OCI-LY1 (cell line): ENCODE results near the gene ICAM5.

ENCODE experiments used
- H2AFZ ChIP-seq: fragments of 200-600 bp; sonication (generic), shearing (Covaris generic); 2 replicates; pipeline ENCODE4 v1.6.0; 2014; ENCODE audit warnings: antibody characterized with exemption, mild to moderate bottlenecking, low read length
- H3F3A ChIP-seq: fragments of 200-600 bp; sonication (generic), shearing (Covaris generic); 2 replicates; pipeline ENCODE4 v1.6.0; 2014; ENCODE audit warnings: mild to moderate bottlenecking, antibody characterized with exemption, low read length, moderate library complexity; ENCODE audit not compliant: insufficient read depth
- H3K27ac ChIP-seq: fragments of 200-600 bp; sonication (generic); 2 replicates; pipeline ENCODE4 v1.5.1; 2014; ENCODE audit warnings: low read length, mixed run types, mild to moderate bottlenecking, low read depth; ENCODE audit not compliant: poor library complexity, severe bottlenecking
- H3K27me3 ChIP-seq: fragments of 200-600 bp; sonication (generic); 2 replicates; pipeline ENCODE4 v1.6.0; 2014; ENCODE audit warnings: antibody characterized with exemption, mild to moderate bottlenecking, low read length, moderate library complexity; ENCODE audit not compliant: insufficient read depth
- H3K36me3 ChIP-seq: fragments of 200-600 bp; sonication (generic); 2 replicates; pipeline ENCODE4 v1.6.1; 2014; ENCODE audit warnings: mild to moderate bottlenecking, antibody characterized with exemption, low read length, moderate library complexity, mixed read lengths; ENCODE audit not compliant: insufficient read depth
- H3K4me1 ChIP-seq: fragments of 200-600 bp; sonication (generic); 2 replicates; pipeline ENCODE4 v1.5.1; 2014; ENCODE audit warnings: mild to moderate bottlenecking, low read length, moderate library complexity; ENCODE audit not compliant: insufficient read depth, severe bottlenecking
- H3K4me2 ChIP-seq: fragments of 200-600 bp; sonication (generic), shearing (Covaris generic); 2 replicates; pipeline ENCODE4 v1.6.1; 2014; ENCODE audit warnings: low read length
- H3K4me3 ChIP-seq: fragments of 200-600 bp; sonication (generic); 2 replicates; pipeline ENCODE4 v1.5.1; 2014; ENCODE audit warnings: low read length, low read depth, mild to moderate bottlenecking, mixed read lengths; ENCODE audit not compliant: poor library complexity, severe bottlenecking
- H3K79me2 ChIP-seq: fragments of 200-600 bp; shearing (Covaris generic); 2 replicates; pipeline ENCODE4 v1.6.1; 2016; ENCODE audit warnings: mixed run types, low read length, mixed read lengths; ENCODE audit not compliant: insufficient read depth
- H3K9ac ChIP-seq: fragments of 200-600 bp; sonication (generic), shearing (Covaris generic); 2 replicates; pipeline ENCODE4 v1.6.1; 2014; ENCODE audit warnings: mild to moderate bottlenecking, low read length, mixed read lengths
- H3K9me2 ChIP-seq: fragments of 200-600 bp; sonication (generic), shearing (Covaris generic); 2 replicates; pipeline ENCODE4 v1.6.1; 2014; ENCODE audit warnings: low read depth, mild to moderate bottlenecking, low read length, mixed read lengths
- H3K9me3 ChIP-seq: fragments of 200-600 bp; shearing (Covaris generic); 2 replicates; pipeline ENCODE4 v1.6.1; 2014; ENCODE audit warnings: low read length, mixed read lengths
- H4K20me1 ChIP-seq: fragments of 200-600 bp; sonication (generic), shearing (Covaris generic); 2 replicates; pipeline ENCODE4 v1.6.0; 2016; ENCODE audit warnings: mild to moderate bottlenecking, low read length; ENCODE audit not compliant: insufficient read depth
- EZH2 ChIP-seq: fragments of 200-600 bp; sonication (generic), shearing (Covaris generic); IDR thresholded peaks from 2 replicates; pipeline ENCODE4 v1.8.0; 2017; ENCODE audit warnings: borderline replicate concordance, mixed run types, mild to moderate bottlenecking, antibody characterized with exemption, low read length, moderate library complexity, mixed read lengths
- TF ChIP-seq, protein P1 (sequence below): fragments of 200-600 bp; sonication (generic), shearing (Covaris generic); IDR thresholded peaks from 2 replicates; pipeline ENCODE4 v1.5.1; 2017; ENCODE audit warnings: mild to moderate bottlenecking, antibody characterized with exemption, low read length, moderate library complexity, mixed read lengths

ICAM5 gene

DNA sequence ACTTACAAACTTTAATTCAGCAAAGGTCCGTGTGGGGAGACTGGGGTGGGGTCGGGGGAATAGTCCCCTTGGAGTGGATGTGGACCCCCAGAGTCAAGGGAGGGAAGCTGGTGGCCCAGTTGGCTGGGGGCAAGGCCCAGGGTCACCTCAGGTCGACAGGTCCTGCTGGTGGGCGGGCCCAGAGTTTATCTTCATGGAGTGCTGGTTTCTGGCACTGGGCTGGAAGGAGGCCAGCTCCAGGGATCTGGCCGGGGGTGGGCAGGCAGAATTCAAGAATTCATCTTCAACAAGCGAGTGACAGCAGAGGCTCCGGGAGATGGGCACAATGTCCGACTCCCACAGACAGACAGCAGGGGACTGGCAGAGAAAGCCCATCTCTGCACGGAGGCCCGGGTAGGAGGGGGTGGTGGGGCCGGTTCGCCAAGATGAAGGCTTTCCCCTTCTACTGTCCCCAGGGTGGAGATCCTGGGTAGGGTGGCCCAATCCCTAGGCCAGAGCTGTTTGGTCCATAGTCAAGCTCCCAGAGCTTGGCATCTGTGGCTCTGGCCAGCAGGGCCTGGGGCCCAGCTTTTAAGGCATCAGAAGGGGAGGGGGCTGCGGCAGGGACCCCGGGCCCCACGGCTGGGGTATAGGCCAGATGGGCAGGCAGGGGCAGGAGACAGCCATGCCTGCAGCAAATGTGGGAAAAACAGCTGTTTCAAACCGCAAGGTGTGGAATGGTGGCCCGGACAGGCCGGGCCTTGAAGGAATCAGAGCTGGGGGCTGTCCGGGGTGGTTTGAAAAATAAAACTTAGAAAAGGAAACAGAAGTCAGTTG, 26.7 kb downstream of the ICAM5 start:
- TF ChIP-seq, protein P1, sequence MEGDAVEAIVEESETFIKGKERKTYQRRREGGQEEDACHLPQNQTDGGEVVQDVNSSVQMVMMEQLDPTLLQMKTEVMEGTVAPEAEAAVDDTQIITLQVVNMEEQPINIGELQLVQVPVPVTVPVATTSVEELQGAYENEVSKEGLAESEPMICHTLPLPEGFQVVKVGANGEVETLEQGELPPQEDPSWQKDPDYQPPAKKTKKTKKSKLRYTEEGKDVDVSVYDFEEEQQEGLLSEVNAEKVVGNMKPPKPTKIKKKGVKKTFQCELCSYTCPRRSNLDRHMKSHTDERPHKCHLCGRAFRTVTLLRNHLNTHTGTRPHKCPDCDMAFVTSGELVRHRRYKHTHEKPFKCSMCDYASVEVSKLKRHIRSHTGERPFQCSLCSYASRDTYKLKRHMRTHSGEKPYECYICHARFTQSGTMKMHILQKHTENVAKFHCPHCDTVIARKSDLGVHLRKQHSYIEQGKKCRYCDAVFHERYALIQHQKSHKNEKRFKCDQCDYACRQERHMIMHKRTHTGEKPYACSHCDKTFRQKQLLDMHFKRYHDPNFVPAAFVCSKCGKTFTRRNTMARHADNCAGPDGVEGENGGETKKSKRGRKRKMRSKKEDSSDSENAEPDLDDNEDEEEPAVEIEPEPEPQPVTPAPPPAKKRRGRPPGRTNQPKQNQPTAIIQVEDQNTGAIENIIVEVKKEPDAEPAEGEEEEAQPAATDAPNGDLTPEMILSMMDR: no peak
- no peak for TF ChIP-seq EZH2
- H3K4me2 ChIP-seq: peak overlapping the region; percentile 78
- no peak overlapping the region for H2AFZ ChIP-seq
- H4K20me1 ChIP-seq: no peaks in the 10 kb centered on the region
- H3K4me3 ChIP-seq: peak overlapping the region; percentile 73
- H3K79me2 ChIP-seq: no peaks in the 10 kb centered on the region
- no peaks in the 10 kb centered on the region for H3K9me2 ChIP-seq
- peaks cover 54% of the 10 kb centered on the region for H3K36me3 ChIP-seq
- no peak overlapping the region for H3K27ac ChIP-seq
- H3K27me3 ChIP-seq: no peaks in the 10 kb centered on the region
- H3K9ac ChIP-seq: peak overlapping the region; percentile 72; the same call in 1 of the 2 replicates
- H3K4me1 ChIP-seq: peaks cover 16% of the 10 kb centered on the region
- H3K9me3 ChIP-seq: no peaks in the 10 kb centered on the region
- no peaks in the 10 kb centered on the region for H3F3A ChIP-seq

DNA sequence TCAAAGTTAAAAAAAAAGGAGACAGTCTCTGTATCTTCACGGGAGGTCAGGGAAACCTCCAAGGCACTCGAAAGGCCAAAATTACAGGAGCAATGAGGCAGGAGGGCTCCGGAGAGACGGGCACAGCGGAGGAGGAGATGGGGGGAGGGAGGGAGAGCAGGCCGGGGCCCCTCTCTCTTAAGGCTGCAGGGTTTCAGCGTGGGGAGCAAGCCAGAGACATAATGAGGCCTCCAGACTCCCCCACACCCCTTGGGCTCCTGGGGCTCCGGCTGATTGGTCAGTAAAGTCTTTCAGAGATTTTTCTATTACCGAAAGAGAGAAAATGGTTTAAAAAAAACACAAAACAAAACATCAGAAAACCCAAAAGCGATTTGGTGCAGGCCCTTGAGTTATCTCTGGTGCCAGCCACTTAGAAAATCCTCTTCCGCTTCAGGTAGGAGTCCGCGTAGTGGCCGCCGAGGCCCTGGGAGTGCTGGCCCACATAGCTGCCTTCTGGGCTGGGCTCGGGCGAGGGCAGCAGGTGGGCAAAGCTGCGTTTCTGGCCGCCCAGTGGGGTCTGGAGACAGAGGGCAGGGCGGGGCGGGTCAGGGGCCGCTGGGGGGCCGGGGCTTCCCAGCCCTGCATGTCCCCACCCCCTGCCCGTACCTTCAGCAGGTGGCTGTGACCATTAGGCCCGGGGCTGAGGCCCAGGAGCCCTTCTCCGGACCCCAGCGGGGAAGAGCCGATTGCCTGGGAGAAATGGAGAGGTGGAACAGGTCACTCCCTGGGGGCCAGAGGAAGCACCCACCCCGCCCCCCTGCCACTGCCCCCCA, 27.5 kb downstream of the ICAM5 start:
- peaks cover 62% of the 10 kb centered on the region for H3K36me3 ChIP-seq
- H3K4me3 ChIP-seq: no peak overlapping the region
- no peaks in the 10 kb centered on the region for H3K79me2 ChIP-seq
- no peak overlapping the region for H3K4me2 ChIP-seq
- H3K4me1 ChIP-seq: peaks cover 16% of the 10 kb centered on the region
- no peak overlapping the region for H2AFZ ChIP-seq
- H3K9ac ChIP-seq: no peak overlapping the region
- no peak overlapping the region for H3K27ac ChIP-seq
- H4K20me1 ChIP-seq: no peaks in the 10 kb centered on the region
- TF ChIP-seq, protein P1: no peak
- TF ChIP-seq EZH2: no peak
- no peaks in the 10 kb centered on the region for H3F3A ChIP-seq
- no peaks in the 10 kb centered on the region for H3K9me3 ChIP-seq
- H3K27me3 ChIP-seq: no peaks in the 10 kb centered on the region
- H3K9me2 ChIP-seq: no peaks in the 10 kb centered on the region

DNA sequence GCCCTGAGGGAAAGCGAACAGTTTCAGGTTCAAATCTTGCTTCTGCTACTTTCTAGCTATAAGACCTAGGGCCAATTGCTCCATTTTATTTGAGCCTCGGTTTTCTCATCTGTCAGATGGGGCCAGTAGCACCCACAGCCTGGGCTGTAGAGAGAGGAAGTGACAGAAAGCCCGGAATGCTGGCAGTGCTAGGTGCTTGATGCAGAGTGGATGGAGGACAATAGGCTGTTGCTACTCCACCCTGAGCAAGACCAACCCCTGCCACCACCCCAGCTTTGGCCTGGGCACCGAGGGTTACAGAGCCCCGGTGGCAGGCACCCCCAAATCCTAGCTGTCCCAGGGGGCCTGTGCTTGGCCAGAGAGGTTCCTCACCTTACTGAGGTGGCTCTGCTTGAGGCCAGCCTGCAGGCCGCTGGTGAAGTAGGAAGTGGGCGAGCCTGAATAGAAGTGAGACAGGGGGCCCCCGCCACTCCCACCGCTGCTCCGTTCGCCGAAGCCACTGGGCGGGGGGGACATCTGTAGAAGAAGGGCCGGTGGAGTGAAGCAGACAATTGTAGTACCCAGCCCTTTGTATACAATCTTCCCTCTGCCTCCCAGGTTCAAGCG, 28.2 kb downstream of the ICAM5 start:
- Histone ChIP-seq H3K4me1 (peaks cover 16% of the 10 kb centered on the region), H3K36me3 (peaks cover 69% of the 10 kb centered on the region), H3K9me2 (no peaks in the 10 kb centered on the region), H3K9ac (no peak overlapping the region), H4K20me1 (no peaks in the 10 kb centered on the region), H2AFZ (no peak overlapping the region), H3K4me2 (no peak overlapping the region), H3F3A (no peaks in the 10 kb centered on the region), H3K27me3 (no peaks in the 10 kb centered on the region), H3K79me2 (no peaks in the 10 kb centered on the region), H3K27ac (no peak overlapping the region), H3K4me3 (no peak overlapping the region), H3K9me3 (no peaks in the 10 kb centered on the region)
- no peak for TF ChIP-seq EZH2
- TF ChIP-seq, protein P1: no peak
